ENCODE measurements around the gene ENTPD1.
"Not testable (repeated sequence)": the region's sequence is repeated elsewhere in the genome, so short reads cannot be mapped to it uniquely, and the experiment has no call there.

The ENTPD1 gene

DNA sequence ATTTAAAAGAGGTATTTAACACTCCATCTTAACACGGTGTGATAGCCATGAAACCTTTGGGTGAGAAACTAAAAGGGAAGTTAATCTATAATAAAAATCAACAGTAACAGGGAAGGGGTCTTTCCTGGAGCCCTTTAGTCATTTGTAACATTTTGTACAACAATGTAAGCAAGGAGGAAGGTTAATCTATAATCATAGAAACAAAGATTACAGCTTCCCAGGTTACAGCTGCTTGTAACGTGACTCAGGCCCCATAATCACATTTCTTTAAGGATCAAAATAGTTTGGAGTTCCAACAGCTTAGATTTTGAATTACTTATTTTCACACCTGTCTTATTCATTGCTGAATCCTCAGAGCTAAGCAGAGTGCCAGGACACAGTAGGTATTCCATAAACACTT lies 133.9 kb downstream of the ENTPD1 start:
- H3K4me3 ChIP-seq (ENCODE audit: low read length): no peak overlapping the region
- TF ChIP-seq, protein P1, sequence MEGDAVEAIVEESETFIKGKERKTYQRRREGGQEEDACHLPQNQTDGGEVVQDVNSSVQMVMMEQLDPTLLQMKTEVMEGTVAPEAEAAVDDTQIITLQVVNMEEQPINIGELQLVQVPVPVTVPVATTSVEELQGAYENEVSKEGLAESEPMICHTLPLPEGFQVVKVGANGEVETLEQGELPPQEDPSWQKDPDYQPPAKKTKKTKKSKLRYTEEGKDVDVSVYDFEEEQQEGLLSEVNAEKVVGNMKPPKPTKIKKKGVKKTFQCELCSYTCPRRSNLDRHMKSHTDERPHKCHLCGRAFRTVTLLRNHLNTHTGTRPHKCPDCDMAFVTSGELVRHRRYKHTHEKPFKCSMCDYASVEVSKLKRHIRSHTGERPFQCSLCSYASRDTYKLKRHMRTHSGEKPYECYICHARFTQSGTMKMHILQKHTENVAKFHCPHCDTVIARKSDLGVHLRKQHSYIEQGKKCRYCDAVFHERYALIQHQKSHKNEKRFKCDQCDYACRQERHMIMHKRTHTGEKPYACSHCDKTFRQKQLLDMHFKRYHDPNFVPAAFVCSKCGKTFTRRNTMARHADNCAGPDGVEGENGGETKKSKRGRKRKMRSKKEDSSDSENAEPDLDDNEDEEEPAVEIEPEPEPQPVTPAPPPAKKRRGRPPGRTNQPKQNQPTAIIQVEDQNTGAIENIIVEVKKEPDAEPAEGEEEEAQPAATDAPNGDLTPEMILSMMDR (IDR thresholded peaks at IDR 0.05; ENCODE audit: low read length): no peak
- TF ChIP-seq EZH2phosphoT487 (IDR thresholded peaks at IDR 0.05; ENCODE audit: low read length): no peak
- TF ChIP-seq EZH2 (optimal IDR thresholded peaks at IDR 0.05; ENCODE audit: low read depth, low read length): no peak
- H3K4me1 ChIP-seq (ENCODE audit: low read length): no peaks in the 10 kb centered on the region
- no peak overlapping the region for H2AFZ ChIP-seq (ENCODE audit: low read length)
- no peaks in the 10 kb centered on the region for H3K36me3 ChIP-seq (replicated peaks; ENCODE audit: insufficient read depth, low read length)
- no peaks in the 10 kb centered on the region for H3K9me3 ChIP-seq (replicated peaks; ENCODE audit: insufficient read depth, low read length)
- H3K4me2 ChIP-seq (ENCODE audit: low read depth, low read length): no peak overlapping the region
- H4K20me1 ChIP-seq (ENCODE audit: insufficient read depth, low read length): no peaks in the 10 kb centered on the region
- no peaks in the 10 kb centered on the region for H3K79me2 ChIP-seq (ENCODE audit: low read length)
- no peaks in the 10 kb centered on the region for H3K27me3 ChIP-seq (replicated peaks; ENCODE audit: insufficient read depth, low read length)
- DNase-seq: no peak
- no peak overlapping the region for H3K9ac ChIP-seq (ENCODE audit: low read length)
- H3K9me2 ChIP-seq (replicated peaks; ENCODE audit: insufficient read depth, low read length): no peaks in the 10 kb centered on the region
- no peak overlapping the region for H3K27ac ChIP-seq (ENCODE audit: low read length)
- H3F3A ChIP-seq (ENCODE audit: insufficient read depth, low read length): no peaks in the 10 kb centered on the region

DNA sequence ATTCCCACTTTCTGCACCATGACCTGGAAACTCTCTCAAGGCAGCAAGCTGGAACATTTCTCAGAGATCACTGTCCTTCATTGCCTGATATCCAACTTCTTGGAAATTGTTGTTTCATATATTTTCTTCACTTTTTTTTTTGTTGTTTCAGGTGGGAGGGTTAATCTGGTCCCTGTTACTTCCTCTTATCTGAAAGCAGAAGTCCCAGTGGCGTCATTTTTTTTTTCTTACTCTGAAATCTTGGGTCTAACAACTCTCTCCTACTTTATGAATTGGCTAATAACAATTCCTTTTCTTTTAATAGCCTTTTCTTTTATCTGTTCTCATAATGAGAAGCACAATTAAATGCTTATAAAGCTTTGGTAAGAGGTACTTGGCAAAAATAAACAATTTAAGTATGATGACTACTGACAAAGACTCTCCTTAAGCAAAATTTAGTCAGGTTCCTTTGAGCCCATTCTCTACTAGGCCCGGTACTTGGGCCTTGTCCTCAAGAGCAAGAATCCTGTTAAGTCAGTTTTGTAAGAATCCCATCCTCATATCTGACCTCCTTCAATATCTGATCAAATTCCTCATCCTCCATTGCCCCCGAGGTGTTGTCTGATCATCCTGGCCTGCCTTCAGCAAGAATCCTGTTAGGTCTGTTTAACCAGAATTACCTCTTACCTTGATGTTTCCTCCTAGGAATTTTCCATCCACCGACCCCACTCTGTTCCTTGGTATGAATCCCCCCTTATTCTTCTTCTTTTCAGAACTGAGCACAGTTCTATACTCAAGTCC lies 140.3 kb downstream of the ENTPD1 start:
- Histone ChIP-seq H3K36me3 (replicated peaks; ENCODE audit: insufficient read depth, low read length) (no peaks in the 10 kb centered on the region; the same call in 1 of the 2 replicates), H3K27ac (ENCODE audit: low read length) (no peak overlapping the region), H2AFZ (ENCODE audit: low read length) (no peak overlapping the region), H3K4me1 (ENCODE audit: low read length) (no peaks in the 10 kb centered on the region), H3K9me3 (replicated peaks; ENCODE audit: insufficient read depth, low read length) (no peaks in the 10 kb centered on the region), H3F3A (ENCODE audit: insufficient read depth, low read length) (no peaks in the 10 kb centered on the region), H3K27me3 (replicated peaks; ENCODE audit: insufficient read depth, low read length) (no peaks in the 10 kb centered on the region), H3K9me2 (replicated peaks; ENCODE audit: insufficient read depth, low read length) (no peaks in the 10 kb centered on the region), H3K79me2 (ENCODE audit: low read length) (no peaks in the 10 kb centered on the region), H4K20me1 (ENCODE audit: insufficient read depth, low read length) (no peaks in the 10 kb centered on the region), H3K4me2 (ENCODE audit: low read depth, low read length) (no peak overlapping the region), H3K4me3 (ENCODE audit: low read length) (no peak overlapping the region), H3K9ac (ENCODE audit: low read length) (no peak overlapping the region)
- DNase-seq: no peak
- TF ChIP-seq, protein P1 (IDR thresholded peaks at IDR 0.05; ENCODE audit: low read length): no peak
- no peak for TF ChIP-seq EZH2phosphoT487 (IDR thresholded peaks at IDR 0.05; ENCODE audit: low read length)
- TF ChIP-seq EZH2 (optimal IDR thresholded peaks at IDR 0.05; ENCODE audit: low read depth, low read length): no peak

DNA sequence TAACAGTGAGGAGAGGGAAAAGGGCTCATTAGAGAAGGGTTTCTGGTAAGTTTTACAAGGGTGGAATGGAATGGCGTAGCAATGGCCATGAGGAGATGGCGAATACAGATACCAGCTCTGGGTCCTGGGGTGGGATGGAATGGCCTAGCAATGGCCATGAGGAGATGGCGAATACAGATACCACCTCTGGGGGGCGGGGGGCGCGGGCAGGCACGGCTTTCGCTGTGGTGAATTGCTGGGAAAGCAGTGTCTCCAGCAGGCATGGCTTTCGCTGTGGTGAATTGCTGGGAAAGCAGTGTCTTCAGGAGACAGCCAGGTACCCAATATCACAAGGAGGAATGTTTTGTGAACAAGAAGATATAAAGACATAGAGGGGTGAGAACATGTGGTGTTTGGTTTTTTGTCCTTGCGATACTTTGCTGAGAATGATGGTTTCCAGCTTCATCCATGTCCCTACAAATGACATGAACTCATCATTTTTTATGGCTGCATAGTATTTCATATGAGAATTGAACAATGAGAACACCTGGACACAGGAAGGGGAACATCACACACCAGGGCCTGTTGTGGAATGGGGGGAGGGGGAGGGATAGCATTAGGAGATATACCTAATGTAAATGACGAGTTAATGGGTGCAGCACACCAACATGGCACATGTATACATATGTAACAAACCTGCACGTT lies 150.1 kb downstream of the ENTPD1 start:
- H3K27me3 ChIP-seq (replicated peaks; ENCODE audit: insufficient read depth, low read length); H3K9ac ChIP-seq (ENCODE audit: low read length); H3K4me2 ChIP-seq (ENCODE audit: low read depth, low read length); H3K36me3 ChIP-seq (replicated peaks; ENCODE audit: insufficient read depth, low read length); H3K9me2 ChIP-seq (replicated peaks; ENCODE audit: insufficient read depth, low read length); H3K27ac ChIP-seq (ENCODE audit: low read length); DNase-seq; H4K20me1 ChIP-seq (ENCODE audit: insufficient read depth, low read length); H3K9me3 ChIP-seq (replicated peaks; ENCODE audit: insufficient read depth, low read length); H3F3A ChIP-seq (ENCODE audit: insufficient read depth, low read length); H3K79me2 ChIP-seq (ENCODE audit: low read length); H3K4me3 ChIP-seq (ENCODE audit: low read length); H2AFZ ChIP-seq (ENCODE audit: low read length): not testable (repeated sequence)
- peaks cover 22% of the 10 kb centered on the region for H3K4me1 ChIP-seq (ENCODE audit: low read length)

All from MM.1S (cell line).